Ishikawa (cell line): ENCODE results near the gene SLC25A11.

Experiments
- CEBPB ChIP-seq: IDR thresholded peaks from 2 replicates; pipeline ENCODE4 v1.6.1; 2012
- CREB1 ChIP-seq: IDR thresholded peaks from 2 replicates; pipeline ENCODE4 v1.6.1; 2012; ENCODE audit warnings: low read depth
- EGR1 ChIP-seq: IDR thresholded peaks from 2 replicates; pipeline ENCODE4 v1.6.1; 2012
- EP300 ChIP-seq: IDR thresholded peaks from 2 replicates; pipeline ENCODE4 v1.6.1; 2012; ENCODE audit warnings: borderline replicate concordance
- FOXM1 ChIP-seq: IDR thresholded peaks from 2 replicates; pipeline ENCODE4 v1.6.1; 2012; ENCODE audit warnings: low read depth, borderline replicate concordance
- NFIC ChIP-seq: IDR thresholded peaks from 2 replicates; pipeline ENCODE4 v1.6.1; 2012
- RAD21 ChIP-seq: IDR thresholded peaks from 2 replicates; pipeline ENCODE4 v1.6.1; 2012; ENCODE audit warnings: low read depth
- TAF1 ChIP-seq: IDR thresholded peaks from 2 replicates; pipeline ENCODE4 v1.6.1; 2012; ENCODE audit warnings: low read depth, mild to moderate bottlenecking
- TCF12 ChIP-seq: IDR thresholded peaks from 2 replicates; pipeline ENCODE4 v1.6.1; 2012; ENCODE audit warnings: low read depth
- TEAD4 ChIP-seq: IDR thresholded peaks from 2 replicates; pipeline ENCODE4 v1.6.1; 2012
- YY1 ChIP-seq: IDR thresholded peaks from 2 replicates; pipeline ENCODE4 v1.6.1; 2012; ENCODE audit warnings: low read depth
- ZBTB7A ChIP-seq: IDR thresholded peaks from 2 replicates; pipeline ENCODE4 v1.6.1; 2012; ENCODE audit warnings: low read depth
- TF ChIP-seq, protein P1 (sequence below): IDR thresholded peaks from 2 replicates; pipeline ENCODE4 v1.6.1; 2012; ENCODE audit warnings: low read depth, mild to moderate bottlenecking
- TF ChIP-seq, protein P2 (sequence below): IDR thresholded peaks from 2 replicates; pipeline ENCODE4 v1.6.1; 2012
- TF ChIP-seq, protein P3 (sequence below): IDR thresholded peaks from 2 replicates; pipeline ENCODE4 v1.6.1; 2012

The SLC25A11 gene

DNA sequence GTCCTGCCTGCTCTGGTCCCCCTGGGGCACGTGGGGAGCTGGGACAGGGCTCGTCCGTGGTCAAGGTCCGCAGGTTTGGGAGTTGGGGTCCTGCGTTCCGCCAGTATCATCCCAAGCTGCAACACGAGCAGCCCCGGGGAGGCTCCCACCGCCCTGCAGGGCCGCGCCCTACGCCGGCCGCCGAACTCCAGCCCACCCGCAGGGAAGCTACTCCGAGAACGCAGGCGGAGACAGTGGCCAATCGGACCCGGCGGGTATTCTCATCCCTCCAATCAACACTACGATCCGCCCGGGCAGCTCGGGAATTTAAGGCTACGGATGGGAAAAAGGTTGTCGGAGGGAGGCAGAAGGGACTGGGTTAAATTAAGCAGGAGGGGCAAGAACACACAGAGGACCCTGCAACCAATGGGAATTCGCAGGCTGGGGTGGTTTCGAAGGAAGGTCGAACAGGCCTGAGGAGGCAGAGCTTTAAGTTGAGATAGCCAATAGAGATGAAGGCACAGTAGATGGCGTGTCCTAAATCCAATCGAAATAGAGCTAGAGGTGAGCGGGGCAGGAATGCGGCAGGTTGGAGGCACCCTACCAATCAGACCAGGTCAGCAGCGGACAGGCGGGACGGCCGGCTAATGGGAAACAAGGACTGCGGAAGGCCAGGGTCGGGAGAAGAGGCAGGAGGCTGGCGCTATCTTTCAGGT, 27.1 kb upstream of the SLC25A11 start:
- TF ChIP-seq TCF12 (0 out of 2 replicates have a peak, but pooled peaks have one; percentile 42), CEBPB (no peak), FOXM1 (peak; percentile 50; the same call in 1 of the 2 replicates), YY1 (no peak), TEAD4 (peak; percentile 87), EP300 (peak; percentile 24; the same call in 1 of the 2 replicates), TAF1 (peak; percentile 82), EGR1 (no peak), ZBTB7A (peak; percentile 66; the same call in 1 of the 2 replicates)
- TF ChIP-seq, protein P1, sequence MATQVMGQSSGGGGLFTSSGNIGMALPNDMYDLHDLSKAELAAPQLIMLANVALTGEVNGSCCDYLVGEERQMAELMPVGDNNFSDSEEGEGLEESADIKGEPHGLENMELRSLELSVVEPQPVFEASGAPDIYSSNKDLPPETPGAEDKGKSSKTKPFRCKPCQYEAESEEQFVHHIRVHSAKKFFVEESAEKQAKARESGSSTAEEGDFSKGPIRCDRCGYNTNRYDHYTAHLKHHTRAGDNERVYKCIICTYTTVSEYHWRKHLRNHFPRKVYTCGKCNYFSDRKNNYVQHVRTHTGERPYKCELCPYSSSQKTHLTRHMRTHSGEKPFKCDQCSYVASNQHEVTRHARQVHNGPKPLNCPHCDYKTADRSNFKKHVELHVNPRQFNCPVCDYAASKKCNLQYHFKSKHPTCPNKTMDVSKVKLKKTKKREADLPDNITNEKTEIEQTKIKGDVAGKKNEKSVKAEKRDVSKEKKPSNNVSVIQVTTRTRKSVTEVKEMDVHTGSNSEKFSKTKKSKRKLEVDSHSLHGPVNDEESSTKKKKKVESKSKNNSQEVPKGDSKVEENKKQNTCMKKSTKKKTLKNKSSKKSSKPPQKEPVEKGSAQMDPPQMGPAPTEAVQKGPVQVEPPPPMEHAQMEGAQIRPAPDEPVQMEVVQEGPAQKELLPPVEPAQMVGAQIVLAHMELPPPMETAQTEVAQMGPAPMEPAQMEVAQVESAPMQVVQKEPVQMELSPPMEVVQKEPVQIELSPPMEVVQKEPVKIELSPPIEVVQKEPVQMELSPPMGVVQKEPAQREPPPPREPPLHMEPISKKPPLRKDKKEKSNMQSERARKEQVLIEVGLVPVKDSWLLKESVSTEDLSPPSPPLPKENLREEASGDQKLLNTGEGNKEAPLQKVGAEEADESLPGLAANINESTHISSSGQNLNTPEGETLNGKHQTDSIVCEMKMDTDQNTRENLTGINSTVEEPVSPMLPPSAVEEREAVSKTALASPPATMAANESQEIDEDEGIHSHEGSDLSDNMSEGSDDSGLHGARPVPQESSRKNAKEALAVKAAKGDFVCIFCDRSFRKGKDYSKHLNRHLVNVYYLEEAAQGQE, result no peak
- TF ChIP-seq, protein P2, sequence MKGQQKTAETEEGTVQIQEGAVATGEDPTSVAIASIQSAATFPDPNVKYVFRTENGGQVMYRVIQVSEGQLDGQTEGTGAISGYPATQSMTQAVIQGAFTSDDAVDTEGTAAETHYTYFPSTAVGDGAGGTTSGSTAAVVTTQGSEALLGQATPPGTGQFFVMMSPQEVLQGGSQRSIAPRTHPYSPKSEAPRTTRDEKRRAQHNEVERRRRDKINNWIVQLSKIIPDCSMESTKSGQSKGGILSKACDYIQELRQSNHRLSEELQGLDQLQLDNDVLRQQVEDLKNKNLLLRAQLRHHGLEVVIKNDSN, result peak; percentile 34; the same call in 1 of the 2 replicates
- TF ChIP-seq, protein P3, sequence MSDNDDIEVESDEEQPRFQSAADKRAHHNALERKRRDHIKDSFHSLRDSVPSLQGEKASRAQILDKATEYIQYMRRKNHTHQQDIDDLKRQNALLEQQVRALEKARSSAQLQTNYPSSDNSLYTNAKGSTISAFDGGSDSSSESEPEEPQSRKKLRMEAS, result peak; percentile 72

DNA sequence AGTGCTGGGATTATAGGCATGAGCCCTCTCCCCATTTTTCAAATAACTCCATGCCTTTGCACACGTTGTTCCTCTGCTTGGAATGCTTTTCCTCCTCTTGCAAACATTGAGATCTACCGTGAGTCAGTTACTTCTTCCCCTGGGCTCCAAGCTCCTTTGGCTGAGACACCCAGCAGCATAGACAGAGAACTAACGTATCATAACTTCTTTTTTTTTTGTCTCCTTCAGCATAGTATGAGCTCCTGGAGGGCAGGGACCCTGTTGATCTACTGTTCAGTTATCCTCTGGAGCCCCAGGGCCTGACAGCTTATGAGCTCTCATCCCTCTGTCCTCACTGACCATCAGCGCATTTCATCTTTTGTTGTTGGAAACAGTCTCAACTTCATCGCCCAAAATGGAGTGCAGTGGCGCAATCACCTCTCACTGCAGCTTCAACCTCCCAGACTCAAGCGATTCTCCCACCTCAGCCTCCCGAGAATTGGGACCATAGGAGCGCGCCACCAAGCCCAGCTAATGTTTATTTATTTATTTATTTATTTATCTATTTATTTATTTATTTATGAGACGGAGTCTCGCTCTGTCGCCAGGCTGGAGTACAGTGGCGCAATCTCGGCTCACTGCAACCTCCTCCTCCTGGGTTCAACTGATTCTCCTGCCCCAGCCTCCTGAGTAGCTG, 25.6 kb upstream of the SLC25A11 start:
- TF ChIP-seq, protein P1, result no peak
- TF ChIP-seq YY1 (no peak), TAF1 (no peak), ZBTB7A (no peak), FOXM1 (no peak), NFIC (no peak), TCF12 (no peak), CEBPB (no peak)
- TF ChIP-seq, protein P3, result no peak
- TF ChIP-seq, protein P2, result no peak

DNA sequence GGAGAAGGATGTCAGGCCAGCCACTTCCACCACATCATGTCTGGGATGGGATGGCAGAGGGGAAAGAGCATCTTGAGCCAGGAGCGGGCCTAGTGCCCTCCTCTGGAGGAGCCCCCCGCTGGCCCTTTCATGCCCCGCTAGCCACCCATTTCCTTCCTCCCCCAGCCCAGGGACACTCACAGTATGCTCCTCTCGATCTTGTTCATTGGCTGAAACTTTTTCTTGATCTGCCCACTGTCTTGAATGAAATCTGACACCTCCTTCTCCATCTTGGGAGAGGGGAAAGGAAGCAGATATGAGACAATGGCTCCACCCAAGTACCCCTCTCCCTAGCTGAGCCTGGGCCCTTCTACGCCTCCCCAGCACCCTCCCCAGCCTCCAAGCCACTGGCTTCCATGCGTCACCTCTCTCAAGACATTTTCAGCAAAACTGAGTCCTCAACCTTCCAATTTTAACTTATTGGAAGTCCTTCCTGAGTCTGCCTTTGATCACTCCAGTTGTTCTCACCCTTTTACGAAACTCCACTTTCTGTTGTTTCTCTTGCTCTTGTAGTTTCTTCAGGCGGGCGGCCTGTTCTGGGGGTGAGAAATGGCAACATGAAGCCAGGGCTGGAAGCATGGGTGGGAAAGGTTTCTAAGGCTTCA, 20.6 kb upstream of the SLC25A11 start:
- TF ChIP-seq CEBPB (no peak), TCF12 (no peak), RAD21 (no peak), YY1 (no peak), ZBTB7A (no peak), TEAD4 (no peak), CREB1 (no peak)
- TF ChIP-seq, protein P3, result no peak
- TF ChIP-seq, protein P2, result no peak
- TF ChIP-seq, protein P1, result no peak
